GM18499 (cell line): ENCODE results near the gene FOXN3.

Source experiments
- ATAC-seq: cut with Tn5 transposase; IDR thresholded peaks from one replicate; pipeline ENCODE4 v1.9.1; 2021; ENCODE audit warnings: moderate number of reproducible peaks; ENCODE audit not compliant: insufficient read depth, unreplicated experiment

The FOXN3 gene, protein sequence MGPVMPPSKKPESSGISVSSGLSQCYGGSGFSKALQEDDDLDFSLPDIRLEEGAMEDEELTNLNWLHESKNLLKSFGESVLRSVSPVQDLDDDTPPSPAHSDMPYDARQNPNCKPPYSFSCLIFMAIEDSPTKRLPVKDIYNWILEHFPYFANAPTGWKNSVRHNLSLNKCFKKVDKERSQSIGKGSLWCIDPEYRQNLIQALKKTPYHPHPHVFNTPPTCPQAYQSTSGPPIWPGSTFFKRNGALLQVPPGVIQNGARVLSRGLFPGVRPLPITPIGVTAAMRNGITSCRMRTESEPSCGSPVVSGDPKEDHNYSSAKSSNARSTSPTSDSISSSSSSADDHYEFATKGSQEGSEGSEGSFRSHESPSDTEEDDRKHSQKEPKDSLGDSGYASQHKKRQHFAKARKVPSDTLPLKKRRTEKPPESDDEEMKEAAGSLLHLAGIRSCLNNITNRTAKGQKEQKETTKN

DNA sequence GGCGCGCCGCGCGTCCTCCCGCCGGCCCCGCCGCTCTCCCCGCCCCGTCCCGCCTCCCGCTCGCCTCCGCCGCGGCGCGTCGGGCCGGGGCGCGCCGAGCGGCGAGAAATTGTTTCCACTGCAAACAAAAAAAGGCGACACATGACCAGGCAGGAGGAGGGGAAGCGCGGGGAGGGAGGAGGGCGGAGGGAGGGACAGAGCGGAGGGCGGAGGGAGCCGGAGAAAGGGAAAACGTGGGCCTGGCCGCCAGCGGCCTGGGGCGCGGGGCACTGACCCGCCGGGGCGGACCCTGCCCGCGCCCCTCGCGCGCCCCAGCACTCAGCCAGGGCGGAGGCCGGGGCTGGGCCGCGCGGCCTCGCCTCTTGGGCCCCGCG is at the start of gene FOXN3:
Gene FOXN3 (minus strand): TSS at position 143 of the 374 bp plus-strand sequence. CDS start 4,757 bp downstream, outside the sequence.
- ATAC-seq: no peak

DNA sequence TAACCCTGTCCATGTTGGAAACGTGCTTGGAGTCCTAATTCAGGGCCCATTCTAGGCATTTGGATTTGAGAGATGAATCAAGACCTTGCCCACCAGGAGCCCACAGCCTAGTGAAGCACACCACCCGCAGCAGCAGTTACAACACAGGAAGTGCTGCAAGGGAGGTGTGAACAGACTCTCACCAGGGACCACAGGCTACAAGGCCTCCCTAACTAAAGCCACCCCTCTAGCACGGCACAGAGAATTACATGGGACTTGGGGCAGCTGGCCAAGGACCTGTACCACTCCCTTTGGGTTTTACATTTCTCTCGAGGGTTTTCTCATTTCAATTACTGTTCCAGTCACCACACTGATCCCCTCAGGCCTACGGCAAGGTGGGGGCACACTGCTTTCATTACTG is 49.5 kb upstream of the FOXN3 start:
- ATAC-seq: no peak

DNA sequence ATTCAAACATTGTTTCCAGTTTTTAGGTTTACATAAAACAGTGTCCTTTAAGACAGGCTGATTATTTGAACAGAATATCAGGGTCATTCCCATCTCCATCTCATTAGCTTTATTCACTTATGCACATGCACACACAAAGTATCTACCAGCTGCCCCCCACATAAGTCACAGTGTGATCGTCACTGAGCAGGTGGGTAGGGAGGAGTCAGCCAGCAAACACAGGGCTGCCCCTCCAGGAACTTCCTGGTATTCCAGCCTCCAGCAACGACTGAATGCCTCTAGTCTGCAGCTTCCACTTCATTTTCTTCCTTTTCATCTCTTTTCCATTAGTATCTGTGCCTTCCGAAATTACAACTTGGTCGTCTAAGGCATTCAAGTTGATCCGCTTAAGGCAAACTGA is 48.8 kb upstream of the FOXN3 start:
- ATAC-seq: no peak

DNA sequence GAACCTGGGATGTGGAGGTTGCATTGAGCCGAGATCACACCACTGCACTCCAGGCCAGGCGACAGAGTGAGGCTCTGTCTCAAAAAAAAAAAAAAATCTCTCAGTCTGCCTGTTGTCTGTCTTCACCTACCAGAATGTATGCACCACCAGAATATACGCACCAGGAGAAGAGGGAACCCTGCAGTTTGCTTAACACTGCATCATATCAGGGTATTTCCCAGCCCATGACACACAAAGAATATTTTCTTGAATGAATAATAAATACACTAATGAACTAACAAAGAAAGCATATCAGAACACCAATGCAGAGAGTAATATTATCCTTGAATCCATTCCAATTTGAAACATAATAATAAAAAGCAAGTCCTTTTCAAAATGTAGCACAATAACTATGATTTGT is 44.2 kb upstream of the FOXN3 start:
- ATAC-seq: no peak

DNA sequence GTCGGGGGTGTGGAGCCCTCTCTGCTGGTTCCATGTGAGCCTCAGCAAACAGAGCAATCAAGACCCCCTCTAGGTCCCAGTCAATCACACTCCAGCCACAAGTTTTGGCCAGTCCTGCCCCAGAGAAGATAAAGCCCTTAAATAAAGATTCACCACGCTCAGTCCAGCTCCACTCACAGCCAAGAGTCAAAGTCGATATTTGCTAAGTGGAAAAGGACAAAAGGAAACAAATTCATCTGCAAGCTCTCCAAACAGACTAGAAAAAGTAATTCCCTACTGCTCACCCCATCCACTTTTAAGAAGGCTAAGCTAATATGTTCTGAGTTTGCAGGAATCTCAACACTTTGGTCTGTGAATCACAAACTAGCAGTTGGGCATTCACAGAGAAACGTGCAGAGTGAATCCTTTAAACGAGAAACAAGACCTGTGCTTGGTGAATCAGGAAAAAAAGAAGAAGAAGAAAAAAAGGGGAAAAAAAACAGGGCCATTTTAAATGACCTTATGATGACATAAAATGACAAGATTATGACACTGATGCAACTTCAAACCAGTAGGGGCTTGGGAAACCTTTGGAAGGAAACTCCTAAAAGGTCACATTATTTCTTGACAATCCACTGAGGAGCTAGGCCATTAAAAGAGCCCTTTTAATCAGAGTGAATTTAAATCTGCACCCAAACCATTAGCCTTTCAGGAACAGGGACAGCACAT is 41.8 kb upstream of the FOXN3 start:
- no peak for ATAC-seq

DNA sequence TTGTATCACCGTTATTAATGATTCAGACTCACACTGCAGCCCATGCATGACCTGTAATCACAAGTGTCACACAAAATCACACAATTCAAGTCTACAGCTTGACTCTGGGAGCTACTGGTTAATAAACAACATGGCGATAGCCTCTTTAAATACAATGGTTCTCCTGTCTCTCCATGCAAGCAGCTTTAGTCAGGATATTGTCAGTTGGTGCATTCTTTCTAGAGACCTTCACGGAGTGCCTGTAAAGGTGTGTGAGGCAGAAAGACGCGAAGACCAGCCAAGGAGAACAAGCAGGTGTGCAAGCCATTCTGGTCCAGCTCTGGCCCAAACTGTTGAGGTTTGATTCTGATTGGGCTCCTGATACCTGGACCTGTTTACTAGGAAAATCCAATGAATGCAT is 40.0 kb upstream of the FOXN3 start:
- ATAC-seq: no peak

DNA sequence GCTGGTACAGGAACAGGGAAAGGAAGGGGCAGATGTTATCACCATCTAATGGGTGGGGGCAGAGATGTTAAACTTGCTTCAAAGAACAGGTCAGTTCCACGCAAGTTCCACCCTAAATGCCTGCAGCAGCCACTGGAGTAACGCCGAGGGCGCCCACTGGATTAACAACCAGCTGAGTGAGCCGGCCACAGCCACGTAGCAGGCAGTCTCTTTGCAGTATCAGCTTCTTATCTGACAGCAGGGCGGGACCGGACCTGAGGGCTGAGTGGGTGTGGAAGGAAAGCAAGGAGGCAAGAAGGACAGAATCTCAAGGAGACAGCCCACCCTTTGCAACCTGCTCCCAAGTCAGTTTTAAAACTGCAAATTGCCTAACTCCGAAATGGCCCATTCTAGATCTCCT is 38.4 kb upstream of the FOXN3 start:
- ATAC-seq: no peak

DNA sequence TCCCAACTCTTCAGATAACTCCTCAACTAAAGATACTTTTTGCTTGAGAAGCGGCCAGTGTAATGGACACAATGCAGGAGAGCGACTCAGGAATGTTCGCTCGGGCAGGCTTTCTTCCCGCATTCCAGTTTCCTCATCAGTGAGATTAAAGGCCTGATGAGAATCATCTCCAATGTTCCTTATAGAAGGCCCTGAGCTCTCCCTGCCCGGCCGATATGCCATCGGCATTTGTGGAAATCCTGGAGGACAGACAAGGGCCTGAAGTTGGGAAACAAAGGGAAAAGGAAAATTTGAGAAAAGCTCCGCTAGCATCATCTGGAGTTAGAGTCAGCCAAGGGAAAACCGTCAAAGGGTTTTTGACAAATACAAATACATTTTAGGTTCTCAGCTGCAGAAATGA is 38.0 kb upstream of the FOXN3 start:
- no peak for ATAC-seq

DNA sequence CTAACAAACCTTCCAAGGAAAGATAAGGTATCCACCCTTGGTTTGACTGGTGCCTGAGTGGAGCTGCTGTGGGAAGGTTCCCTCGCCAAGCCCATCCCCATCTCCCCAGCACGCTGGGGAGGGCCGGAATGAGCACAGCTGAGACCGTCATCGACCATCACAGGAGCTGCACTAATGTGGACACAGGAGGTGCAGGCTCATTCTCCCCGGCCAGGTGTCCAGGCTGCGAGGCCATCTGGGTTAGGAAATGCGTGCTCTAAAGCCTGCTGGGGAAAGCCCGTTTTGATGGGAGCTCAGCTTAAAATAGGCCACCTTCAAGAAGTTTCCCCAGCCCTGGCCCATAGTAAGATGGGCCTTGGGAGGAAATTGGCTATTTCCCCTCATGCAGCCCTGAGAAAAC is 35.2 kb upstream of the FOXN3 start:
- no peak for ATAC-seq

DNA sequence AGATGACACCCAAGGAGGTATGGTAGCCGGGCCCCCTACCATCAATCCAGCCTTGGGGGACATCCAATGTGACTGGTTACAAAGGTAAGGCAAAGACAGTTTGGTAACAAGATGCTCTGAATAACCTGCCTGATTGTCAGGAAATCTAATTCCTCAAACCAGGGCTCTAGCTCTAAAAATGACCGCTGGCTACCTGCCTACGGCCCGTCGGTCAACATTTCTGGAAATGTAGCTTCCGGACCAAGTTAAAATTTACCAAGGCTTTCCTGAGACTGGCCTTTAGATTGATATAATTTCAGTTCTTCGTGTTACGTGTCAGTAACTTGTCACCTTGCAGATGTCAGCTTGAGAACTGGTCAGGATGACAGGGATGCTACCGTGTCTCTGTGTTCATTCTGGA is 34.2 kb upstream of the FOXN3 start:
- no peak for ATAC-seq

DNA sequence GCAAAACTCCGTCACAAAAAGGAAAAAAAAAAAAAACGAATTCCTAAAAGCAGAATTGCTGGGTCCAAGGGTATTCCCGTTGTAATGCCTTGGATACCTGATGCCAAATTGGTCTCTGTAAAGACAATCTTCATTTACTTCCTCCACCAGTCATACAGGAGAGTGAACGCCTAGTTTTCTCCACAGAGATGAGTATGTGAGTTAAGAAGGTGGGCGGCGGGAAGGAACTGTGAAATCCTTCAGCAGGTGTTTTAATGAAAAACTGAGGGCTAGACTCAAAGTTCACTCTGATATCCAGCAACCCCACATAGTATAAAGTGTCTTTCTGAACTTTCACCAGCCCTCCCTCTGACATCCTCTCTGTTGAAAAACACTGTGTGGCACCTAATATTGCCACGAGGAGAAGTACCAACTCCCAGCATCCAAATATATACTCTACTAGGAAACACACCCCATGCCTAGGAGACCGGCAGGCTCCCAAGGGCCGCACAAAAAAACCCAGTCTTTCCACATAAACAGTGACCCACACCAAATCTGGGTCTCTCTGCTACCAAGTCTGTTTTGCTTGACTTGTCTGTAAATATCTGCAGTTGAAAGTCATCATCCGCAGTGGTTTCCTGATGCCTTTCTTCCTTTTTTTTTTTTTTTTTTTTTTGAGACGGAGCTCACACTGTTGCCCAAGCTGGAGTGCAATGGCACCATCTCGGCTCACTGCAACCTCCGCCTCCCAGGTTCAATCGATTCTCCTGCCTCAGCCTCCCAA is 30.3 kb upstream of the FOXN3 start:
- ATAC-seq: no peak

DNA sequence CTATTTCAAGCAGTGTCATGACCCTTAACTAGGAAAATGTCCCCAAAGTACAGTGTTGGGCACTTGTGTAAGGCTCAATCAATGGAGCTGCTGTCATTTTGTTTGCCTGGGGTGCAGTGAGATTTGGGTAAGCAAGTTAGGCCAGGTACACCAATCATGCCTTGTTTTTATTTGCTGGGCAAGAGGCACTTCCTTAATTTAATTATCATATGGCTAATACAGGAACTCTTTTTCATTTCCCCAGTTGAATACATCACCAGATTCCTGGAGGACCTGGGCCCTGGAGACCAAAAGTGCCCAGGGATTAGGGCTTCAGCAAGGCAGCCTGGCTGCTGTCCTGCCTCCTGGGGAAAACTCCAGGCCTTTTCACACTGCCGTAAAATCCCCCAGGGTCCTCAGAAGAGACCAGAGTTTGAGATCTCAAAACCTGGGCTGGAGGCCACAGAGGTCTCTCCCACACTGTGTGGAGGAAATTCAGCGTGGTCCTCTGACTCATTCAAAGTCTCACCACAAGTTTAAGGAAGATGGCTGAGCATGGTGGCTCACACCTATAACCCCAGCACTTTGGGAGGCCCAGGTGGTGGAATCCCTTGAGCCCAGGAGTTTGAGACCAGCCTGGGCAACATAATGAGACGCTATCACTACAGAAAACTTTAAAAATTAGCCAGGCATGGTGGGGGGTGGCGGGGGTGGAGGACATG is 28.4 kb upstream of the FOXN3 start:
- ATAC-seq: no peak

DNA sequence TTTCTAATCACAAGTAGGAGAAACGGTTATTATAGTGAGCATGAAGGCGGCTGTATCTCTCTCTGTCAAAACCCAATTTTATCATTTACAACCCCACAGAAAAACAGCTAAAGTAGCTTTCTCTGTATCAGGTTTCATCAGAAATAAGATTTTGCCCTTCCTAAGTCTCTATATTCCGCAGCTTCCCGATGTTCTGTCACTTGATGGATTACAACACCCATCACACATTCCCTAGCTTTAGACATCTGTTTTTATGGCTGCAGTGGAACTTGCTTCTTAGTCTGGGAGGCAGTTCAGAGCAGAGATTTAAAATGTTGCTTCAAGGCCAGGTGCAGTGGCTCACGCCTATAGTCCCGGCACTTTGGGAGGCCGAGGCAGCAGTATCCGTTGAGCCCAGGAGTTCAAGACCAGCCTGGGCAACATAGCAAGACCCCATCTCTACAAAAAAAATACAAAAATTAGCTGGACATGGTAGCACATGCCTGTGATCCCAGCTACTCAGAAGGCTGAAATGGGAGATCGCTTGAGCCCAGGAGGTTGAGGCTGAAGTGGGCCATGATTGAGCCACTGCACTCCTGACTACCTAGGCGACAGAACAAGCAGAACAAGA is 27.6 kb upstream of the FOXN3 start:
- ATAC-seq: no peak

DNA sequence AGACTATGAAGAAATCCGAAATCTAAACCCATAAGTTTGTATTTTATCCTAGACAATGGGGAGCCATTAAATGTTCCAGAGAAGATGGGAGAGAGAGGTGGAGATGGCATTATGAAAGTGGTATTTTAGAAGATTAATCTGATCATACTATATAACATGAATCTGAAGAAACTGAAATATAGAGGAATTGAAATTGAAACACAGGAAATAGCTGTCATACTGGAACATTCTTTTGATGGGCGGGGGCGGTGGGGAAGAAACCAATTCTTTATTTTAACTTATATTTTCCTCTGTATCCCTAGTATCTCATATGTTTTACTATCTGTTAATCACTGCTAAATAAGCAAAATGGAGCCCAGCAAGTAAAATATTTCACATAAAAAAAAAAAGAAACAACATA is 27.0 kb upstream of the FOXN3 start:
- ATAC-seq: no peak

DNA sequence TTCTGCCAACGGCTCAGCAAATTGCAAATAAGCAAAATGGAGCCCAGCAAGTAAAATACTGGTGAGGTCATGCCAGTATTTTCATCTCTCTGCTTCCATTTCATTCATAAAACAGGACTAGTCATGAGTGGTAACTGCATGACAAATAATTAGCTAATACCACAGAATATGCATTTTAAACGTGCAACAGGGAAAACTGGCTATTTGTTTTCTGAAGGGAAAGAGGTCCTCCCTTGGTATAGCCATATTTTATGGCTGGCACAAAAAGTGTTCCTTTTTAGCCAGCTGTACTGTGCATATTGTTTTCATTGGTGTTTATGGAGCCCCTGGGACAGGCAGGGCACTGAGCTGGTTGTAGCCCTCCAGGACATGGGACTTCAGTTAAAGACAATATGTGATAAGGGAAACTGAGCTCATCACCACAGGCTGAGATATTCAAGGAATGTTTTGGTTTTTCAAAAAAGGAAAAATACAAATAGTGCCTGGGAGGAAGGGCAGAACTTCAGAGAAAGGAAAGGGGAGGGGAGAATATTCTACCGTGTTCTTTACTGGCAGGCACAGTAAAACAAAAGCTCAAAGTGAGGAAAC is 26.1 kb upstream of the FOXN3 start:
- no peak for ATAC-seq

DNA sequence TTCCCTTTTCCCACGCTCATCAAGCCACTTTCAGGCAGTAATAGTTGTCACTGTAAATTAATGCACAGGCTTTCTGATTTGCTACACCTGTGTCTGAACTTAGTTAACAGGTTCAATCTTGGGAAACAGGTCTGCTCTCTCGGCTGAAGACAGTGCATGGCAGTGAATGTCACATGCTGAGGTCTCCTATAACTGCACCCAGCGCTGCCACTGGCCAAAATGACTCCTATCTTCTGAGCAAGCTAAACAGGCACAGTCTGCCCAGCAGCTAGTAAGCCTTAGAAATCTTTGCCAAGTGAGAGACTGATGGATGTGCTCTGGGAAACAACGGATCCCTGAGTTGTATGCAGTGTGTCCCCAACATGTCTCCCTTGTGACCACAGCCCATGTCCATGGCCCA is 25.2 kb upstream of the FOXN3 start:
- ATAC-seq: no peak

DNA sequence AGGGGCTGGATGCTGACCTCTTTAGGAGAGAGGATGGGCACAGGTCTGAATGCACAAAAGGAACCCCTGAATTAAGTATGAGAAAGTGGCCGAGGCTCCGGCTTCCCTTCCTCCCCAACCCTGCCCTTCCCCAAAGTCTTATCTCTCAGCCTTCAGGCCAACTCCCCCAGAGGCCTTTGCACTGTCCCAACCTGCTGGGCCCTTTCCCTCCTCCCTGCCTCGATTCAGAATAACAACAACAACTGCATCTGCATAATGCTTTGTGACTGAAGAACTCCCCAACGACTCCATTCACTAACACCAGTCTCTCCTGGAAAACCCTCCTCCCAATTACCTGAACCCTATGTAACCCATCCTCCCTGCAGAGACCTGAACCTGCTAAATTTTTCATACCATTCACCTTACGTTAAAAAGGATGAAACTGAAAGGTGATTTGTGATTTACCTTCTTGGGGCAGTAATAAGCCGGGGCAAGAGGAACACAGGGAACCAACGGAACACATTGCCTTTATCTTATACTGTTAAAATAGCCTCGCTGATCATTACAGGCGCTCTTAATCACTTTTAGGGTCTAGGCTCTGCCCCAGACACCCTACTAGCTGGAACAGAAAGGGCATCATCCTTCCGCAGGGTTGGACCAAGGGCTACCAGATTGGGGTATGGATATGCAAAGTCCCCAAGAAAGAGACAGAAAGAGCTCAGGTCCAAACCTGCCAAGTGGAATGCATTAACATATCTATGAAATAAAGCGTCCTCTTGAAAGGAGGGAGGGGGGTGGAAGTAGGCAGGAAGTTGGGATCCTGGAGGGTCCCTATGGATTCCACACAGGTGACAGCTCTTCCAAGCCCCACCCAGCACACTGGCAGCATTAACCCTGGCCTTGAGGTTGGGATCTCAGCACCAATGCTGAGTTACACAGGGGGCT is 24.2 kb upstream of the FOXN3 start:
- no peak for ATAC-seq

DNA sequence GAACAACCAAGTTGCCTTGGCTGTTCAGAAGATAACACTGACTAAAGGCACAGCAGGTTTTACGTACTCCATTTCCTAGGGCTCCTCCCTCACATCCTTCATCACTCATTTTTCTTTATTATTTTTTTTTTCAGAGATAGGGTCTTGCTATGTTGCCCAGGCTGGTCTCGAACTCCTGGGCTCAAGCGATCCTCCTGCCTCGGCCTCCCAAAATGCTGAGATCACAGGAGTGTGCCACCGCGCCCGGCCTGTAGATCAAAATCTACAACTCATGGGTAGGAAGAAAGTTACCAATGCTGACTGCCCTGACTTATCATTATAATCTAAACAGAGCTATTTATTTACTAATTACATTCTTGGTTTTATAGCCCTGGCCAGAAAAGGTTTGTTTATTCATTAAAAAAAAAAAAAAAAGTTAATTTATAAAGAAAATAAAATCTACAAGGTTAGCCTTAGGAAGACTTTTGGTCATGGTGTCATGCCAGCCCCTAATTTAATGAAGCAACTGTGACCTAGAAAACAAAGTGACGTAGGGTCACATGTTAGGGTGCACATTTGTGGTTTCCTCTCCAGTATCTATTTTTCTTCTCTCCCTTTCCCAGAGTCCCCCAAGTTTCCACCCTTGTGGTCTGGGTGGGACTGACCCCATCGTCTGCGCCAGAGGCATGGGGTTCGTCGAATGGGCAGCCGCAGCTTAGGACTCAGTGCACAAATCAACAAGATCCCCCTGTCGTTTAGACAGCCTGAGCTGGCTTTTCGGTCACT is 19.0 kb upstream of the FOXN3 start:
- no peak for ATAC-seq
